CD4-positive, alpha-beta T cell treated with Interleukin-15 for 4 hours (primary cell): Measurements from ENCODE around the gene E2F2.

Experiments
- DNase-seq: peaks from one replicate; pipeline ENCODE4 v3.0.0-alpha.2; 2020; ENCODE audit warnings: low spot score

E2F2 gene

GRCh38 chr1:23483321-23484252 lies 47.4 kb downstream of the E2F2 start, which contains the start of gene ASAP3:
Gene ASAP3 (minus strand): TSS chr1:23484179. CDS start chr1:23484133, 46 bp downstream.
- no peak for DNase-seq

DNA sequence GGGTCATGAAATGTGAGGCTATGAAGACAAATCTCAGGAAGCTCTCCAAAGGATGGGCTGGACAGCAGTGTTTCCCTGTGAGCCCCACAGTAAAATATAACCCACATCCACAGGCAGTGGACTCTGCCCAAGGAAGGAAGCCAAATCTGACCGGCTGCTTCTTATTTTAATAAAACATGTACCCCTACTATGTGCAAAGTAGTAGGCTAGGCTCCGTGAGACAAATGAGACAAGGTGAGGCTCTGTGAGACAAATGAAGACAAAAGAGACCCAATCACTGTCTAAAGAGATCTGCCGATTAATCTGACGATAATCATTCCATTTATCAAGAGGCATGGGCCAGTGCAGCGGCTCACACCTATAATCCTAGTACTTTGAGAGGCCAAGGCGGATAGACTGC lies 49.1 kb downstream of the E2F2 start:
- no peak for DNase-seq

DNA sequence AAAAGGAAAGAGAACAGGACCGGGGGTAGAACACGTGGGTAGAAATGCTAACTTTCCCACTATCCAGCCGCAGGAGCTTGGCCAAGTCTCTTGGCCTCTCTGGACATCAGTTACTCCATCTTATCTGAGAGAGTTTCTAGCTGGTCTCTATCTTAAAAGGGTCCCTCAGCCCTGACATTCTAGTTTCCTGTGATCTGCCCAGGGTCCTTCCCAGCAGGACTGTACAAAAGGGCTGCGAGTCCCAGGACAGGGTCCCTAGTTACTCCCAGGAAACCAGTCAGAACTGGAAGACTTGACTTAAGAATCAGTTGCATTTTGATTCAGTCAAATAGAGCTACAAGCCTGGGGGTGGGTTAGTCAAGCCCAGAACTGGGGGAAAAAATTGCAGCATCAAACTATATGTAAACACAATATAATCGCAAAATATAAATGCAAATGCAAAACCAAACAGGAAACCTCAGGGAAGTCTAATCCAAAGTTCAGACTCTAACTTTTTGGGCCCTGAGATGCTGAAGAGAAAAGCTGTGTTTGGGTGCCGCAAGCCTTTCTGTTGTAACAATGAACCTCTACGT lies 49.9 kb downstream of the E2F2 start:
- no peak for DNase-seq

DNA sequence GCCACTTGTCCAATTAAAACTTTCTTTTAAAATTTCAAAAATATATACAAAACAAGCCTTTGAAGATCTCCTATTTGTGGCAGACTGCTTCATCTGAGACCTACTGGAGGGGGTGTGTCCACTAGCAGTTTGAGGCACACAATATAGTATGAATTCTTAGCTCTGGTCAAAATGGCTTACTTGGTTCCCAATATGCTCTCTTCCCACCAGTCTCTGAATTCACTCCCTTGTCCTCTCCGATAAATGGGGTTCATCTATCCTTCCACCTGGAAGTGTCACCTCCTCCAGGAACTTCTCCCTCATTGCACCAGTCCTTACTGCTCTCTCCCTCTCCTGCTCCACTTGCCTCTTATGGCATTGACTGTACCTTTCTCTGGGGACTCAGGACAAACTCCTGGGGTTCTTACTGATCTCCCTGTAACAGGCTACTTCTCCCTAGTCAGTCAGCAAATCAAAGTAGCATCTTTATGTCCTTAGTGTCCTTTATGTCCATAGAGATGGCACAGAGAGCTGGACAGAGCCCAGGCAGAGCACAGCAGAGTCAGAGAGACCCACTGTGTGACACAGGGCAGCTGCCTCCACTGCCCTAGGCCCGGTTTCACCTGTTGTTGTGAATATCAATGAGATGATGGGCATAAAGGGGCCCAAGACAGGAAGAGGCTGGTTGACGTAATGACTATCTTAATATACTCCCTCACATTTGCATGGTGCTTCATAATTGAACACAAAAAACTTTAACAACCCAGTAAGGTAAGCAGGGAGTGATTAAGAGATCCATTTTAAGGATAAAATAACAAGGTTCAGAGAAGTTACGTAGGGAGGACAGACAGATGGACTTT lies 50.6 kb downstream of the E2F2 start:
- no peak for DNase-seq

- DNase-seq = no peak
Observed at GRCh38 chr1:23479666-23479941, 51.4 kb downstream of the E2F2 start.

DNA sequence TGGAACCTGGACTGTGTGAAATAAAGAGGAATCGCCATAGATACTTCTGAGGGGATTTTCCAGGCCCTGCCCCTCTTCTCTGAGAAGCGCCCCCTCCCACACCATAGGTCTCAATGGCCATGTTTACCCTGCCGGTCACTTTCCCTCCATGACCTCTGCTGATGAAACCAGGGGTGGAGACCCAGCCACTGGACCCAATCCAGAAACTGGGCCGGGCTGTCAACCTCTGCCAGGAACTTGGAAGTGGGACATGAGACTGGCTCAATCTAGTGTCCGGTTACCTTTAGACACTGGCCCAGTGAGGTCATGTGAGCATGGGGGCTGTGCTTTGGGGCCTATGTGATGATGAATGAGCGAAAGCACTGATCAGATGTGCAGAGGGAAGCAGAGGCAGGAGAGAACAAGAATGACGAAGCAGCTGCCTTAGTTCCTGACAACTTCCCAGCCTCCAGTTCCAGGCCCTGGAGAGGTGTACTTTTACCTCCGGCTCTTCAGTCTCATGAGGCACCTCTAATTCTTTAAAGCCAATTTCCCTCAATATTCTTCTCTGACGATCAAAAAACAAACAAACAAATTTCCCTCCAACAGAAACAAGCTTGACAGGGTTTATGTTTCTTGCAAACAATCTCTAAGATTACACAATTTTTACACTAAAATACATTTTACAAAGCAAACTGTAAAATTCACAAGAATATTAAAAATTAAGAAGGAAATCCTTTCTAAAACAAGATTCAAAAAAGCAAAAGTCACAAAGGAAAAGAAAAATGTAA lies 52.0 kb downstream of the E2F2 start:
- no peak for DNase-seq

- no peak for DNase-seq
Observed at GRCh38 chr1:23477359-23478144, 53.5 kb downstream of the E2F2 start.

GRCh38 chr1:23475641-23476040 lies 55.4 kb downstream of the E2F2 start:
- no peak for DNase-seq

DNA sequence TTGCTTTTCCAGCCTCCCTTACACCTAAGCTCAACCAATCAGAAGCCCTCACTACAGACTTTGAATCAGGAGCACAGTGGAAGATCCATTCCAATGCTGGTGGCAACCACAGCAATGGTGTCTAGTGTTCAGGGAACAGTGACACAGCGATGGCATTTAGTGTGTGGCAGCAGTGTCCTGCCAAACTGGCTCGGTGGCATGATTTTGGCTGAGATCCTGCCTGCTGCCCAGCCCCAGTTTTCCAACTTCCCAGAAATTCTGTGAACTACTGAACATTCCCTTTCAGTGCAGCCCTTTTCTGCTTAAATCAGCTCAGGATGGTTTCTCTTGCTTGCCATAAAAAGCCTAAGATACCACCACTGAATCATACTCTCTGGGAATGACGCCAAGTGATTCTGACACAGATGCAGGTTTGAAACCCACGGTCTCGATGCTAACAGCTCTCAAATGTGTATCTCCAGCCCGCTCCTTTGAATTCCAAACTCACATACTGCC lies 55.9 kb downstream of the E2F2 start:
- DNase-seq = no peak

GRCh38 chr1:23473037-23473800 lies 57.8 kb downstream of the E2F2 start:
- no peak for DNase-seq

- no peak for DNase-seq
Observed at GRCh38 chr1:23472351-23473036, 58.5 kb downstream of the E2F2 start.

DNA sequence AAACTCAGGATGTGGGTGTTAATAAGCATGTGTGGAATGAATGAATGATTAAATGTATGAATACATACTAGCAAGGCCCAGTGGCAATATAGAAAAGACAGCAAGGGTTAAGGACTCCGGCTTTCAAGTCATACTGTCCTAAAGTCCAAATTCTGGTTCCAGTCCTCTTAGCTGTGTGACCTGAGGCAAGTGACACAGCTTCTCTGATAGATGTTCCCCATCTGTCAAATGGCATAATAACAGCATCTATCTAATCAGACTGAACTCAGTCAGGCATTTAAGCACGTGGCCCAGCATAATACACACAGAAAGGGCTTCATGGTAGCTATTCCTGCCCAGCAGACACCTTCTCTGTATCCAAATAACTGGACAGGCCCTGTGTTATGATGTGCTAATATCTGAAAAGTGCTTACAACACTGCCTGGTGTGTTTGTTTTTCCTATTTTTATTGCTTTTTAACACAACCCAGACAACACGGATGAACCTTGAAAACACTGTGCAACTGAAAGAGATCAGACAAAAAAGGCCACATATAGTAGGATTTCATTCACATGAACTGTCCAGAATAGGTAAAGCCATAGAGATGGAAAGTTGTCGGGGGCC lies 59.5 kb downstream of the E2F2 start:
- DNase-seq = no peak

- DNase-seq = no peak
Observed at GRCh38 chr1:23470282-23471070, 60.6 kb downstream of the E2F2 start.

DNA sequence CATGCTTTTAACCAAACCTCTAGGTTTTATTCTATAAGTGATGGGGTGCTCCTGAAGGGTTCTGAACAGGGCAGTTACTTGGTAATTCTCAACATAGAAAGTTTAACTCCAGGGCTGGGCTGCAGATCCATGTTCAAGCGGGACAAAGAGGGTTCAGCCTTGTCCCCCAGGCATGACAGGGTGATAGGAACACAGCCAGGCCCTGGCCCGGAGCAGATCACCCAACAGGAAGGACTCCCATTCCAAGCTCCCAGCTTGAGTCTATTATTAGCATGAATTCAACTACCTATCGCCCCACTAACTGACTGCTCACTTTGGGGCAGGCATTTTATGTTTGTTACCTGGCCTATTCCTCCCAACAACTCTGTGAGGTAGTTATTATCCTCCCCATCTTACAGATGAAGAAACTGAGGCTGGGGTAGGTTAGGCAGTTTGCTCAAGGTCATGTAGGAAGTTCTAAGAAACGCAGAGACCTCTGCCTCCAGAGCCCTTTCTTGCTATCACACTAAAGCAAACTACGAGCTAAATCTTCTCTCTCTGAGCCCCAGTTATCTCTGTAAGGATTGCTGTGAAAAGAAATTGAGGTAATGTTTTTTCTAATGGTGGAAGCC lies 61.6 kb downstream of the E2F2 start:
- no peak for DNase-seq

DNA sequence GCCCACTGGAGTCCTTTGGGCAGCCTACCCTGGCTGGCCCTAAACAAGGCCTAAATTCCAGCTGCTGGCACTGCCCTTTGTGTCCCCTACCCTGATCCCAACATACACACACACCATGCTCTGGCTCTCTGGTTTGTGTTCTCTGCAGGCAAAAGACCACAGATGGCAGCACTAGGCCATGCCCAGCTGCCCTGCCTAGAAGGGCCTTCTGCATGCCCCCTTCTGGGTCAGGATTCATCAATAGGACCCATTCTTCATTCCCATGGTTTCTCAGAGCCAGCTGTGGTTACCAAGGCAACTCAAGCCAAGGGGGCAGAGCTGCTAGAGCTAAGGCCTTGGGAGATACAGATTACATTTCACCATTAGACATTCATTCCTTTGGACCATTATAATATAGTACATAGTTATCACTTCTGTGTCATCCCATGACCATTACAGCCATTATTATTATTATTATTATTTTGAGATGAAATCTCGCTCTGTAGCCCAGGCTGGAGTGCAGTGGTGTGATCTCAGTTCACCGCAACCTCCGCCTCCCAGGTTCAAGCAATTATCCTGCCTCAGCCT lies 64.5 kb downstream of the E2F2 start:
- no peak for DNase-seq

- DNase-seq = no peak
Observed at GRCh38 chr1:23463286-23463685, 67.7 kb downstream of the E2F2 start.

DNA sequence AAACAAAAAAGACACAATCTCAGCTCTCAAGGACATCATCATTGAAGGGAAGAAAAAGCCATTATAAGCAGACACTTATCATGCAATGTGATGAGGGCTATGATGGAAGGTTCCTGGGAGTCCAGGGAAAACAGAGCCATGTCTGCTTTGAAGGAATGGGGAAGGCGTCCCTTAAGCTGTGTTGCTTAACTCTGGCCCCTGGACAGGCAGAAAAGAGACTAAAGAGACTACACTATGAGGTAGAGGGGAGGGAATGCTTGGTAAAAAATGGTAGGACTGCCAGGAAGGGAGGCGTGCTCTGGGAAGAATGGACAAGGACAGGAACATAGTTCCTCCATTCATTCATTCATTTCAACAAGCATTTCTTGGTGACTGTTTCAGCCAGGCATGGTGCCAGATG lies 68.3 kb downstream of the E2F2 start:
- no peak for DNase-seq

- DNase-seq = no peak
Observed at GRCh38 chr1:23461050-23461449, 70.0 kb downstream of the E2F2 start.
